RWPE2 (cell line): ENCODE data around the gene MAP4K3.
"Not testable (repeated sequence)": the region's sequence is repeated elsewhere in the genome, so short reads cannot be mapped to it uniquely, and the experiment has no call there.

ENCODE experiments used
- ATAC-seq: fragments of 200-7000 bp; cut with Tn5 transposase; 3 replicates; pipeline ENCODE4 v1.9.1; 2021; ENCODE audit warnings: low read depth
- DNase-seq: peaks from one replicate; pipeline ENCODE4 v3.0.0-alpha.2; 2020; ENCODE audit warnings: low spot score
- H3K27ac ChIP-seq: fragments of 450-650 bp; 2 replicates; pipeline ENCODE4 v1.5.1; 2017; ENCODE audit warnings: mild to moderate bottlenecking; ENCODE audit not compliant: poor library complexity, severe bottlenecking
- H3K27me3 ChIP-seq: fragments of 250-450 bp; sonication (Bioruptor Pico); 2 replicates; pipeline ENCODE4 v1.5.1; 2021; ENCODE audit warnings: mild to moderate bottlenecking, moderate library complexity; ENCODE audit not compliant: insufficient read depth, poor library complexity, severe bottlenecking
- H3K36me3 ChIP-seq: fragments of 250-450 bp; sonication (Bioruptor Pico); 2 replicates; pipeline ENCODE4 v1.5.1; 2020; ENCODE audit warnings: low read depth, mild to moderate bottlenecking, moderate library complexity
- H3K4me1 ChIP-seq: fragments of 250-450 bp; sonication (Bioruptor Pico); 2 replicates; pipeline ENCODE4 v1.5.1; 2021; ENCODE audit warnings: mild to moderate bottlenecking, moderate library complexity; ENCODE audit not compliant: insufficient read depth, poor library complexity, severe bottlenecking
- H3K4me3 ChIP-seq: fragments of 250-450 bp; sonication (Bioruptor Pico); 2 replicates; pipeline ENCODE4 v1.5.1; 2021; ENCODE audit warnings: mild to moderate bottlenecking, moderate library complexity; ENCODE audit not compliant: severe bottlenecking
- H3K9me3 ChIP-seq: fragments of 250-450 bp; sonication (Bioruptor Pico); 2 replicates; pipeline ENCODE4 v1.5.1; 2021; ENCODE audit warnings: mild to moderate bottlenecking, moderate library complexity; ENCODE audit not compliant: severe bottlenecking
- CTCF ChIP-seq: fragments of 450-650 bp; IDR thresholded peaks from one replicate; pipeline ENCODE4 v1.5.1; 2017; ENCODE audit warnings: mild to moderate bottlenecking, moderate library complexity; ENCODE audit not compliant: poor library complexity, severe bottlenecking

MAP4K3 gene

GRCh38 chr2:39361511-39361910 lies 75.6 kb downstream of the MAP4K3 start:
- TF ChIP-seq CTCF = no peak
- no peaks in the 10 kb centered on the region for H3K27me3 ChIP-seq
- ATAC-seq (no peak), DNase-seq (no peak)
- no peaks in the 10 kb centered on the region for H3K4me1 ChIP-seq
- H3K27ac ChIP-seq = no peak overlapping the region
- peaks cover 22% of the 10 kb centered on the region for H3K9me3 ChIP-seq
- H3K36me3 ChIP-seq = peaks cover 4% of the 10 kb centered on the region
- H3K4me3 ChIP-seq = no peak overlapping the region

- ATAC-seq, H3K36me3 ChIP-seq, H3K4me1 ChIP-seq, DNase-seq, H3K4me3 ChIP-seq, H3K27ac ChIP-seq, H3K27me3 ChIP-seq: not testable (repeated sequence)
- H3K9me3 ChIP-seq = peaks cover 22% of the 10 kb centered on the region
Observed at GRCh38 chr2:39360342-39360741, 76.7 kb downstream of the MAP4K3 start.

- DNase-seq (no peak), ATAC-seq (no peak)
- no peaks in the 10 kb centered on the region for H3K27me3 ChIP-seq
- H3K4me1 ChIP-seq = no peaks in the 10 kb centered on the region
- peaks cover 4% of the 10 kb centered on the region for H3K36me3 ChIP-seq
- peaks cover 22% of the 10 kb centered on the region for H3K9me3 ChIP-seq
- no peak overlapping the region for H3K27ac ChIP-seq
- no peak for TF ChIP-seq CTCF
- no peak overlapping the region for H3K4me3 ChIP-seq
Observed at GRCh38 chr2:39359453-39360038, 77.5 kb downstream of the MAP4K3 start.

GRCh38 chr2:39356922-39357639 lies 80.0 kb downstream of the MAP4K3 start:
- H3K9me3 ChIP-seq = peaks cover 16% of the 10 kb centered on the region
- DNase-seq = no peak
- H3K36me3 ChIP-seq = peaks cover 6% of the 10 kb centered on the region
- no peaks in the 10 kb centered on the region for H3K27me3 ChIP-seq
- H3K4me1 ChIP-seq = no peaks in the 10 kb centered on the region
- no peak overlapping the region for H3K27ac ChIP-seq
- no peak for ATAC-seq
- H3K4me3 ChIP-seq = no peak overlapping the region
- TF ChIP-seq CTCF = no peak

- no peak for TF ChIP-seq CTCF
- ATAC-seq = no peak
Observed at GRCh38 chr2:39350658-39351057, 86.4 kb downstream of the MAP4K3 start.

More at GRCh38 chr2:39350658-39351057, 86.4 kb downstream of the MAP4K3 start:
- no peaks in the 10 kb centered on the region for H3K27me3 ChIP-seq
- no peak overlapping the region for H3K27ac ChIP-seq
- DNase-seq = no peak
- no peaks in the 10 kb centered on the region for H3K4me1 ChIP-seq
- H3K36me3 ChIP-seq = 0 out of 2 replicates have a peak, but pooled peaks cover 6% of the 10 kb centered on the region
- H3K4me3 ChIP-seq = no peak overlapping the region
- no peaks in the 10 kb centered on the region for H3K9me3 ChIP-seq
